Measurements from ENCODE around the gene CRYGN.

Gene CRYGN

DNA sequence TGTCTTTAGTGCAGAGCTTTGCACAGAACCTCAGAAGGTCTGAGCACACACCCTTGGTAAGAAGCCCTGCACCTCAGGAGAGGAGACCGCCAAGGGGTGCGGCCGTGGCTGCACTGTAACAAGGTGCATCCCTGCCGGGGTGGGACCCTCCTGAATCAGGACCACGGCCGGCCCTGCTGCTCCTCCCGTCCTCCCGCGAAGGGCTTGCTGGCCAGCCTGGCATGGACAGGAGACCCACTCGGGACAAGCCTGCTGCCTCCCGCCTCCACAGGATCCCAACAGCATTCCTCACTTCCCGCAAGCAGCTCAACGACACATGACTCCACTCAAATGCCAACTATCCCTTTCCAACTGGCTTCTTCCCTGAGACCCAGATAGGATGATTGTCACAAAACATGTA lies 42.9 kb downstream of the CRYGN start:
- H3K27me3 ChIP-seq (ENCODE audit: insufficient read depth, poor library complexity, severe bottlenecking): peaks cover 2% of the 10 kb centered on the region
- no peak overlapping the region for H3K27ac ChIP-seq (replicated peaks)
- TF ChIP-seq POLR2AphosphoS5 (IDR thresholded peaks at IDR 0.05; ENCODE audit: low read depth) (no peak), REST (IDR thresholded peaks at IDR 0.05; ENCODE audit: insufficient replicate concordance, low read depth) (no peak), CTCF (IDR thresholded peaks at IDR 0.05; ENCODE audit: insufficient read depth, low read length) (no peak), SPI1 (IDR thresholded peaks at IDR 0.05; ENCODE audit: borderline replicate concordance, low read depth) (no peak)
- H3K4me3 ChIP-seq (replicated peaks; ENCODE audit: insufficient read depth, low read length): no peak overlapping the region
- DNase-seq (ENCODE audit: low read depth in 1 of 2, low spot score in 1 of 2): no peak

DNA sequence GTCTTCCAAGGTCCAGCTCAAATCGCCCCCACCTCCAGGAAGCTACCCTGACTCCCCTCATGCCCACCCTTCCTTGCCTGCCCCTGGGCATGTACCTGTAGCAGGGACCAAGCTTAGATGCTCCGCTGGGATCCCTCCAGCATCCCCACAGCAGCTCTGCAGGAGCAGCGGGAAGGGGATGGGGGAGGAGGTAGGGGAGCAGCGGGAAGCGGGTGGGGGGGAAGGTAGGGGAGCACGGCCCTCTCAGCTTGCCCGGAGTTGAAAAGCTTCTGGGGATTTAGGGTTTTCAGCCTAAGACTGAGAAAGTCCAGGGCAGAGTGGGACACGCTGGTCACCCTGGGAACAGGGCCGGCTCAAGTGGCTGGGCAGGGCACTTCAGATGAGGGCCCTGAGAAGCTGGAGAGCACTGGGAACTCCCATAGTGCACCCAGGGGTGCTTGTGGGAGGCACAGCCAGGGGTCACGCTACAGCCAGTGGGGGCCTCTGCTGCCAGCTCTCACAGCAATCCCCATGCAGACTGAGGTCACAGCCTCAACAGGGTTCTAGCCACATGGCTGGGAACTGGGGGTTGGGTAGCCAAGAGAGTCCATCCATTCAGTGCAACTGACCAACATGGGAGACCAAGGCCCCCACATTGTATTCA lies 43.5 kb downstream of the CRYGN start:
- Histone ChIP-seq H3K27me3 (ENCODE audit: insufficient read depth, poor library complexity, severe bottlenecking) (peaks cover 2% of the 10 kb centered on the region), H3K4me3 (replicated peaks; ENCODE audit: insufficient read depth, low read length) (no peak overlapping the region), H3K27ac (replicated peaks) (no peak overlapping the region)
- DNase-seq (ENCODE audit: low read depth in 1 of 2, low spot score in 1 of 2): no peak
- TF ChIP-seq POLR2AphosphoS5 (IDR thresholded peaks at IDR 0.05; ENCODE audit: low read depth) (no peak), SPI1 (IDR thresholded peaks at IDR 0.05; ENCODE audit: borderline replicate concordance, low read depth) (no peak), CTCF (IDR thresholded peaks at IDR 0.05; ENCODE audit: insufficient read depth, low read length) (no peak), GABPA (IDR thresholded peaks at IDR 0.05; ENCODE audit: low read depth) (no peak), REST (IDR thresholded peaks at IDR 0.05; ENCODE audit: insufficient replicate concordance, low read depth) (no peak)

DNA sequence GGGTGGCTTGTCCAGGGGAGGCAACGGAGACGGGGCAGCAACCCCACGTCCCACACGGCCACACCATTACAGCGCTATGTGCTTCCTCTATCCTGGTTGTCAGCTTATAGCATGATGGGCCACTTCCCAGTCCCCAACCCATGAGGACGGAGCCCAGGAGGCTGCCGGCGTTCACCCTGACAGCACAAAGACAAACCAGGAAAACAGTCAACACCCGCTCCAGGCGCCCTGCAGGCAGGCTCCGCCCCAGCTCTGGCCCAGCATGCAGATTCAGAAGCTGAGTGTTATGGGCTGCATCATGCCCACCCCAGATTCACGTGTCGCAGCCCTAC lies 44.9 kb downstream of the CRYGN start:
- DNase-seq (ENCODE audit: low read depth in 1 of 2, low spot score in 1 of 2): no peak
- TF ChIP-seq REST (IDR thresholded peaks at IDR 0.05; ENCODE audit: insufficient replicate concordance, low read depth) (no peak), POLR2AphosphoS5 (IDR thresholded peaks at IDR 0.05; ENCODE audit: low read depth) (no peak), GABPA (IDR thresholded peaks at IDR 0.05; ENCODE audit: low read depth) (no peak), SPI1 (IDR thresholded peaks at IDR 0.05; ENCODE audit: borderline replicate concordance, low read depth) (no peak), CTCF (IDR thresholded peaks at IDR 0.05; ENCODE audit: insufficient read depth, low read length) (no peak)

More for the DNA sequence above, 44.9 kb downstream of the CRYGN start:
- no peak overlapping the region for H3K4me3 ChIP-seq (replicated peaks; ENCODE audit: insufficient read depth, low read length)
- H3K27me3 ChIP-seq (ENCODE audit: insufficient read depth, poor library complexity, severe bottlenecking): peaks cover 10% of the 10 kb centered on the region
- no peak overlapping the region for H3K27ac ChIP-seq (replicated peaks)

All from HL-60 (cell line).